GM23338 (cell line): ENCODE results near the gene DRAM2. TPM values are rescaled to one million over a fixed set of nuclear protein-coding genes. Genes with fewer than 3 reads are reported as not detected.

Experiments used
- ATAC-seq: fragments of 200-7000 bp; cut with Tn5 transposase; 3 replicates; pipeline ENCODE4 v1.9.1; 2020
- DNase-seq: peaks from one replicate; pipeline ENCODE4 v3.0.0-alpha.2; 2015; ENCODE audit warnings: low spot score
- H2AFZ ChIP-seq: fragments of 200-600 bp; sonication (generic); 2 replicates; pipeline ENCODE4 v1.8.0; 2016; ENCODE audit warnings: antibody characterized with exemption, mild to moderate bottlenecking, moderate library complexity
- H3F3A ChIP-seq: fragments of 200-600 bp; sonication (generic); replicated peaks from 2 replicates; pipeline ENCODE4 v1.8.0; 2017; ENCODE audit warnings: antibody characterized with exemption, mixed run types, low read depth
- H3K27ac ChIP-seq: fragments of 200-600 bp; sonication (generic); 2 replicates; pipeline ENCODE4 v1.6.1; 2016; ENCODE audit warnings: low read depth
- H3K27me3 ChIP-seq: fragments of 200-600 bp; sonication (generic); 2 replicates; pipeline ENCODE4 v1.8.0; 2016; ENCODE audit warnings: mild to moderate bottlenecking, mixed run types, moderate library complexity; ENCODE audit not compliant: insufficient read depth
- H3K36me3 ChIP-seq: fragments of 200-600 bp; sonication (generic); 2 replicates; pipeline ENCODE4 v1.8.0; 2016; ENCODE audit warnings: mild to moderate bottlenecking; ENCODE audit not compliant: insufficient read depth
- H3K4me1 ChIP-seq: fragments of 200-600 bp; sonication (generic); 2 replicates; pipeline ENCODE4 v1.8.0; 2016; ENCODE audit warnings: mild to moderate bottlenecking, moderate library complexity; ENCODE audit not compliant: insufficient read depth
- H3K4me2 ChIP-seq: fragments of 200-600 bp; sonication (generic); 2 replicates; pipeline ENCODE4 v1.7.1; 2017; ENCODE audit warnings: mixed run types
- H3K4me3 ChIP-seq: fragments of 200-600 bp; sonication (generic); 2 replicates; pipeline ENCODE4 v1.6.1; 2016; ENCODE audit warnings: mixed run types
- H3K79me2 ChIP-seq: fragments of 200-600 bp; sonication (generic); replicated peaks from 2 replicates; pipeline ENCODE4 v1.8.0; 2017; ENCODE audit warnings: mild to moderate bottlenecking; ENCODE audit not compliant: insufficient read depth
- H3K9me2 ChIP-seq: fragments of 200-600 bp; sonication (generic); 2 replicates; pipeline ENCODE4 v1.8.0; 2017; ENCODE audit not compliant: insufficient read depth
- H4K20me1 ChIP-seq: fragments of 200-600 bp; sonication (generic); replicated peaks from 2 replicates; pipeline ENCODE4 v1.8.0; 2017; ENCODE audit warnings: mild to moderate bottlenecking; ENCODE audit not compliant: insufficient read depth
- H3K27ac Mint-ChIP-seq: 2 replicates; pipeline ENCODE4 v1.8.0; 2020; ENCODE audit warnings: inconsistent platforms, mild to moderate bottlenecking, moderate library complexity, mixed read lengths
- H3K27me3 Mint-ChIP-seq: 3 replicates; pipeline ENCODE4 v1.8.0; 2022; ENCODE audit warnings: low read depth, mild to moderate bottlenecking, moderate library complexity, mixed read lengths, inconsistent platforms; ENCODE audit not compliant: insufficient read depth, poor library complexity
- H3K36me3 Mint-ChIP-seq: 3 replicates; pipeline ENCODE4 v1.8.0; 2021; ENCODE audit warnings: low read depth, mild to moderate bottlenecking, inconsistent platforms, moderate library complexity, mixed read lengths
- H3K4me1 Mint-ChIP-seq: 3 replicates; pipeline ENCODE4 v1.8.0; 2020; ENCODE audit warnings: mild to moderate bottlenecking, inconsistent platforms, mixed read lengths
- H3K4me3 Mint-ChIP-seq: 3 replicates; pipeline ENCODE4 v1.8.0; 2021; ENCODE audit warnings: moderate library complexity, mild to moderate bottlenecking, inconsistent platforms, mixed read lengths
- H3K9me3 Mint-ChIP-seq: 3 replicates; pipeline ENCODE4 v1.8.0; 2020; ENCODE audit warnings: moderate library complexity, mild to moderate bottlenecking, inconsistent platforms, mixed read lengths
- CREB1 ChIP-seq: fragments of 250-450 bp; sonication (Bioruptor Pico); IDR thresholded peaks from 2 replicates; pipeline ENCODE4 v1.5.0; 2020; ENCODE audit warnings: low read depth, mild to moderate bottlenecking, moderate library complexity
- EZH2 ChIP-seq: fragments of 200-600 bp; sonication (generic); IDR thresholded peaks from one replicate; pipeline ENCODE4 v1.8.0; 2017; ENCODE audit warnings: antibody characterized with exemption, mild to moderate bottlenecking, low read depth; ENCODE audit not compliant: unreplicated experiment
- EZH2phosphoT487 ChIP-seq: fragments of 200-600 bp; sonication (generic); IDR thresholded peaks from one replicate; pipeline ENCODE4 v1.8.1; 2018; ENCODE audit warnings: antibody characterized with exemption; ENCODE audit not compliant: unreplicated experiment
- NANOG ChIP-seq: IDR thresholded peaks from 2 replicates; pipeline ENCODE4 v1.6.1; 2016; ENCODE audit warnings: antibody characterized with exemption, borderline replicate concordance
- POLR2AphosphoS5 ChIP-seq: IDR thresholded peaks from 2 replicates; pipeline ENCODE4 v1.6.1; 2016; ENCODE audit warnings: antibody characterized with exemption, low read depth
- STAT1 ChIP-seq: IDR thresholded peaks from one replicate; pipeline ENCODE4 v1.6.1; 2016; ENCODE audit warnings: antibody characterized with exemption; ENCODE audit not compliant: unreplicated experiment
- ZNF114 ChIP-seq: fragments of 250-450 bp; sonication (Bioruptor Pico); IDR thresholded peaks from 2 replicates; pipeline ENCODE4 v1.5.0; 2020; ENCODE audit warnings: mild to moderate bottlenecking, moderate library complexity
- ZNF331 ChIP-seq: fragments of 250-450 bp; sonication (Bioruptor Pico); IDR thresholded peaks from 2 replicates; pipeline ENCODE4 v1.5.0; 2020; ENCODE audit warnings: low read depth, mild to moderate bottlenecking, moderate library complexity
- polyA plus RNA-seq: library from polyadenylated mRNA; unstranded; fragments of >200 nt; fragmentation: Nextera tagmentation; extraction: Ambion mirVana; gene quantifications from 2 replicates; pipeline ENCODE4 v1.2.1, GENCODE V29; 2016
- total RNA-seq: library from RNA; depleted of rRNA; stranded (reverse); fragments of >200 nt; shearing (Covaris generic); gene quantifications from 2 replicates; pipeline ENCODE4 v1.2.3, GENCODE V29; 2014
- TF ChIP-seq, protein P1 (sequence below): IDR thresholded peaks from one replicate; pipeline ENCODE4 v1.6.1; 2018; ENCODE audit warnings: antibody characterized with exemption; ENCODE audit not compliant: unreplicated experiment
- TF ChIP-seq, protein P2 (sequence below): IDR thresholded peaks from 2 replicates; pipeline ENCODE4 v1.6.1; 2016; ENCODE audit warnings: antibody characterized with exemption

Gene DRAM2
- total and polyA plus RNA-seq, 2 experiments from 2014 or later = 22.9 to 45.9 TPM

DNA sequence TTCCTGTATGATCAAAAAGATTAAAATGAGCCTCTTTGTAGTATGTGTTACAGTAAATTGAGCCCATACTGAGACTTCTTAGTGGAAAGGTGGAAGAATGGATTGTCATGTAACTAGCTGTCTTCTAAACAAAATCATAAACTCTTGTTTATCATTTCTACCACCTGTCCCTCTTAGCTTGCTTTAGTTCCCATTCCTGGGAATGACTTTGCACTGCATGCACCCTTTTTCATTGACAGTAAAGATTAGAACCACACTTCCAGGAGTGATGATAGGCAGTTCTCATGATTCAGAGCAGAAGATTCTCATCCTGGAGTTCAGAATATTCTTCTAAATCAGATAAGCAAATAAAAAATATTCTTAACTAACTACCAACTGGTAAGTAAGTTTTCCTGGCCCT lies 32.6 kb upstream of the DRAM2 start:
- no peaks in the 10 kb centered on the region for H3K4me1 Mint-ChIP-seq
- H3K36me3 Mint-ChIP-seq = peaks cover 15% of the 10 kb centered on the region; the same call in 2 of the 3 replicates
- H3K36me3 ChIP-seq = peaks cover under 1% of the 10 kb centered on the region; the same call in 1 of the 2 replicates
- no peak overlapping the region for H3K4me3 ChIP-seq
- H3K27ac ChIP-seq = no peak overlapping the region
- H3K27me3 Mint-ChIP-seq = no peaks in the 10 kb centered on the region
- no peak overlapping the region for H2AFZ ChIP-seq
- DNase-seq (no peak), ATAC-seq (no peak)
- TF ChIP-seq NANOG (no peak), ZNF331 (CRISPR knock-in tag) (no peak)
- H3K79me2 ChIP-seq = no peaks in the 10 kb centered on the region
- H3K4me2 ChIP-seq = no peak overlapping the region
- no peak overlapping the region for H3K4me3 Mint-ChIP-seq
- no peaks in the 10 kb centered on the region for H4K20me1 ChIP-seq
- no peaks in the 10 kb centered on the region for H3K27me3 ChIP-seq
- H3K9me2 ChIP-seq = no peaks in the 10 kb centered on the region
- H3K9me3 Mint-ChIP-seq = no peaks in the 10 kb centered on the region
- H3F3A ChIP-seq = no peaks in the 10 kb centered on the region
- H3K4me1 ChIP-seq = no peaks in the 10 kb centered on the region
- no peak overlapping the region; the same call in 1 of the 2 replicates for H3K27ac Mint-ChIP-seq

DNA sequence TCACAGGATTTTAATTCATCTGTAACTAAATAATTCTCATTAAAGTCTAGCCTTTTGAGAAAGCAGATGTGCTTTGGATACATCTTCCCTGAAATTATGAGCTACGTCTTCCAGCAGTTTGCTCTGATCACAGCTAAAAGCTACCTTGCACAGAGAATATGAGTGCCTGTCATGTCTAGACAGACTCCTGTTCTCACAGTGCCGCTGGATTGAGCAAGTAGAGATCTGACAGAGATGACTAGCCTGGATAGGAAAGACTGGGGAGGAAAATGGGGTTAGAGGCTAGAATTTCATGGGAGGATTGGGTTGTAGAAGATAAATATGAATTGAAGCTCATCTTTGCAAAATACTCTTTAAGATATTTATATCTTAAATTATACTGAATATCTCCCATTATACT lies 24.3 kb upstream of the DRAM2 start:
- Mint-ChIP-seq H3K27ac (no peak overlapping the region), H3K9me3 (no peaks in the 10 kb centered on the region), H3K36me3 (peaks cover 17% of the 10 kb centered on the region; the same call in 2 of the 3 replicates), H3K4me1 (no peaks in the 10 kb centered on the region), H3K4me3 (no peak overlapping the region), H3K27me3 (no peaks in the 10 kb centered on the region)
- Histone ChIP-seq H3K4me3 (no peak overlapping the region), H3K4me2 (no peak overlapping the region), H3K4me1 (no peaks in the 10 kb centered on the region), H2AFZ (no peak overlapping the region), H4K20me1 (no peaks in the 10 kb centered on the region), H3K9me2 (no peaks in the 10 kb centered on the region), H3K36me3 (peaks cover 4% of the 10 kb centered on the region; the same call in 1 of the 2 replicates), H3K79me2 (peaks cover 2% of the 10 kb centered on the region), H3K27ac (no peak overlapping the region), H3K27me3 (no peaks in the 10 kb centered on the region), H3F3A (no peaks in the 10 kb centered on the region)
- ATAC-seq (no peak), DNase-seq (no peak)
- TF ChIP-seq STAT1 (no peak), EZH2phosphoT487 (no peak), ZNF331 (CRISPR knock-in tag) (no peak), NANOG (no peak), CREB1 (no peak), EZH2 (no peak), ZNF114 (CRISPR knock-in tag) (no peak), POLR2AphosphoS5 (no peak)
- TF ChIP-seq, protein P1, sequence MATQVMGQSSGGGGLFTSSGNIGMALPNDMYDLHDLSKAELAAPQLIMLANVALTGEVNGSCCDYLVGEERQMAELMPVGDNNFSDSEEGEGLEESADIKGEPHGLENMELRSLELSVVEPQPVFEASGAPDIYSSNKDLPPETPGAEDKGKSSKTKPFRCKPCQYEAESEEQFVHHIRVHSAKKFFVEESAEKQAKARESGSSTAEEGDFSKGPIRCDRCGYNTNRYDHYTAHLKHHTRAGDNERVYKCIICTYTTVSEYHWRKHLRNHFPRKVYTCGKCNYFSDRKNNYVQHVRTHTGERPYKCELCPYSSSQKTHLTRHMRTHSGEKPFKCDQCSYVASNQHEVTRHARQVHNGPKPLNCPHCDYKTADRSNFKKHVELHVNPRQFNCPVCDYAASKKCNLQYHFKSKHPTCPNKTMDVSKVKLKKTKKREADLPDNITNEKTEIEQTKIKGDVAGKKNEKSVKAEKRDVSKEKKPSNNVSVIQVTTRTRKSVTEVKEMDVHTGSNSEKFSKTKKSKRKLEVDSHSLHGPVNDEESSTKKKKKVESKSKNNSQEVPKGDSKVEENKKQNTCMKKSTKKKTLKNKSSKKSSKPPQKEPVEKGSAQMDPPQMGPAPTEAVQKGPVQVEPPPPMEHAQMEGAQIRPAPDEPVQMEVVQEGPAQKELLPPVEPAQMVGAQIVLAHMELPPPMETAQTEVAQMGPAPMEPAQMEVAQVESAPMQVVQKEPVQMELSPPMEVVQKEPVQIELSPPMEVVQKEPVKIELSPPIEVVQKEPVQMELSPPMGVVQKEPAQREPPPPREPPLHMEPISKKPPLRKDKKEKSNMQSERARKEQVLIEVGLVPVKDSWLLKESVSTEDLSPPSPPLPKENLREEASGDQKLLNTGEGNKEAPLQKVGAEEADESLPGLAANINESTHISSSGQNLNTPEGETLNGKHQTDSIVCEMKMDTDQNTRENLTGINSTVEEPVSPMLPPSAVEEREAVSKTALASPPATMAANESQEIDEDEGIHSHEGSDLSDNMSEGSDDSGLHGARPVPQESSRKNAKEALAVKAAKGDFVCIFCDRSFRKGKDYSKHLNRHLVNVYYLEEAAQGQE = no peak
- TF ChIP-seq, protein P2, sequence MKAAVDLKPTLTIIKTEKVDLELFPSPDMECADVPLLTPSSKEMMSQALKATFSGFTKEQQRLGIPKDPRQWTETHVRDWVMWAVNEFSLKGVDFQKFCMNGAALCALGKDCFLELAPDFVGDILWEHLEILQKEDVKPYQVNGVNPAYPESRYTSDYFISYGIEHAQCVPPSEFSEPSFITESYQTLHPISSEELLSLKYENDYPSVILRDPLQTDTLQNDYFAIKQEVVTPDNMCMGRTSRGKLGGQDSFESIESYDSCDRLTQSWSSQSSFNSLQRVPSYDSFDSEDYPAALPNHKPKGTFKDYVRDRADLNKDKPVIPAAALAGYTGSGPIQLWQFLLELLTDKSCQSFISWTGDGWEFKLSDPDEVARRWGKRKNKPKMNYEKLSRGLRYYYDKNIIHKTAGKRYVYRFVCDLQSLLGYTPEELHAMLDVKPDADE = no peak
